ENCODE results near the gene CITED1.

Gene CITED1

GRCh38 chrX:72270316-72270866, 35.3 kb downstream of the CITED1 start:
- DNase-seq (ENCODE audit: low read depth in 2 of 2): no peak

- DNase-seq (ENCODE audit: low read depth in 2 of 2): no peak
Observed at GRCh38 chrX:72269671-72270251, 36.0 kb downstream of the CITED1 start.

- no peak for DNase-seq (ENCODE audit: low read depth in 2 of 2)
Observed at GRCh38 chrX:72268597-72269365, 36.9 kb downstream of the CITED1 start.

- no peak for DNase-seq (ENCODE audit: low read depth in 2 of 2)
Observed at GRCh38 chrX:72265263-72265662, 40.5 kb downstream of the CITED1 start.

- DNase-seq (ENCODE audit: low read depth in 2 of 2): no peak
Observed at GRCh38 chrX:72262077-72262476, 43.6 kb downstream of the CITED1 start.

- no peak for DNase-seq (ENCODE audit: low read depth in 2 of 2)
Observed at GRCh38 chrX:72260448-72260847, 45.3 kb downstream of the CITED1 start.

GRCh38 chrX:72258174-72258573, 47.5 kb downstream of the CITED1 start:
- DNase-seq (ENCODE audit: low read depth in 2 of 2): no peak

GRCh38 chrX:72255864-72256263, 49.9 kb downstream of the CITED1 start:
- DNase-seq (ENCODE audit: low read depth in 2 of 2): no peak

GRCh38 chrX:72255445-72255844, 50.3 kb downstream of the CITED1 start:
- no peak for DNase-seq (ENCODE audit: low read depth in 2 of 2)

- no peak for DNase-seq (ENCODE audit: low read depth in 2 of 2)
Observed at GRCh38 chrX:72254816-72255215, 50.9 kb downstream of the CITED1 start.

GRCh38 chrX:72253686-72254085, 52.0 kb downstream of the CITED1 start:
- no peak for DNase-seq (ENCODE audit: low read depth in 2 of 2)
